GM12891 (cell line): ENCODE measurements around the gene NDE1.

ENCODE experiments used
- POLR2A ChIP-seq: IDR thresholded peaks from 2 replicates; pipeline ENCODE4 v1.6.1; 2011; ENCODE audit warnings: low read depth, low read length, control low read depth
- POLR2AphosphoS5 ChIP-seq: IDR thresholded peaks from 2 replicates; pipeline ENCODE4 v1.6.1; 2011; ENCODE audit warnings: low read depth, low read length, control low read depth
- POU2F2 ChIP-seq: IDR thresholded peaks from 2 replicates; pipeline ENCODE4 v1.6.1; 2011; ENCODE audit warnings: low read depth, mild to moderate bottlenecking, control low read depth, low read length, moderate library complexity
- SPI1 ChIP-seq: IDR thresholded peaks from 2 replicates; pipeline ENCODE4 v1.6.1; 2011; ENCODE audit warnings: low read depth, low read length, control low read depth
- TAF1 ChIP-seq: IDR thresholded peaks from 2 replicates; pipeline ENCODE4 v1.6.1; 2011; ENCODE audit warnings: low read depth, low read length, control low read depth

GRCh38 chr16:15686287-15686686 lies 36.2 kb downstream of the NDE1 start:
- TF ChIP-seq TAF1 (no peak), POLR2A (no peak), SPI1 (no peak), POLR2AphosphoS5 (no peak), POU2F2 (no peak)
